Lower leg skin (tissue), 4 donors: Measurements from ENCODE around the gene PRM3. TPM values are rescaled to one million over a fixed set of nuclear protein-coding genes. Genes with fewer than 3 reads are reported as not detected.
"Not testable (repeated sequence)": the region's sequence is repeated elsewhere in the genome, so short reads cannot be mapped to it uniquely, and the experiment has no call there.

Experiments
- DNase-seq, 2 donors: peaks; one replicate each; pipeline ENCODE4 v3.0.0-alpha.2; 2019; ENCODE audit warnings: low spot score in 2 of 2
- H3K4me3 ChIP-seq: fragments of 200-600 bp; sonication (generic); 2 replicates; pipeline ENCODE4 v1.5.1; 2017; ENCODE audit warnings: mild to moderate bottlenecking, low read depth; ENCODE audit not compliant: poor library complexity, severe bottlenecking
- POLR2A ChIP-seq, 2 donors: fragments of 450-650 bp; IDR thresholded peaks; one replicate each; pipeline ENCODE4 v1.6.1; 2016 to 2017; ENCODE audit warnings: antibody characterized with exemption in 2 of 2, mild to moderate bottlenecking in 1 of 2, moderate library complexity in 1 of 2
- WGBS, 2 donors: methylation state at CpG; one replicate each; pipeline ENCODE4 v1.1.5; 2018; 5-methylcytosine and 5-hydroxymethylcytosine counted together
- intact Hi-C: fragments of 100-400 bp; cut with DNase I; formaldehyde crosslinking; loops from one replicate; pipeline ENCODE4 v1.15.0; 2023; ENCODE audit warnings: low total_unique reads
- total RNA-seq, 4 donors: library from RNA; depleted of rRNA; stranded (reverse); fragments of >200 nt; gene quantifications; one replicate each; pipeline ENCODE4 v1.1.0, GENCODE V29; 2016
- TF ChIP-seq, protein P1 (sequence below), 3 donors: fragments of 450-650 bp; IDR thresholded peaks; one replicate each; pipeline ENCODE4 v1.5.1; 2016; ENCODE audit warnings: antibody characterized with exemption in 3 of 3, mild to moderate bottlenecking in 3 of 3, moderate library complexity in 2 of 3

Gene PRM3
- total RNA-seq, 4 donors from 2014 or later, result not detected

- TF ChIP-seq, protein P1, sequence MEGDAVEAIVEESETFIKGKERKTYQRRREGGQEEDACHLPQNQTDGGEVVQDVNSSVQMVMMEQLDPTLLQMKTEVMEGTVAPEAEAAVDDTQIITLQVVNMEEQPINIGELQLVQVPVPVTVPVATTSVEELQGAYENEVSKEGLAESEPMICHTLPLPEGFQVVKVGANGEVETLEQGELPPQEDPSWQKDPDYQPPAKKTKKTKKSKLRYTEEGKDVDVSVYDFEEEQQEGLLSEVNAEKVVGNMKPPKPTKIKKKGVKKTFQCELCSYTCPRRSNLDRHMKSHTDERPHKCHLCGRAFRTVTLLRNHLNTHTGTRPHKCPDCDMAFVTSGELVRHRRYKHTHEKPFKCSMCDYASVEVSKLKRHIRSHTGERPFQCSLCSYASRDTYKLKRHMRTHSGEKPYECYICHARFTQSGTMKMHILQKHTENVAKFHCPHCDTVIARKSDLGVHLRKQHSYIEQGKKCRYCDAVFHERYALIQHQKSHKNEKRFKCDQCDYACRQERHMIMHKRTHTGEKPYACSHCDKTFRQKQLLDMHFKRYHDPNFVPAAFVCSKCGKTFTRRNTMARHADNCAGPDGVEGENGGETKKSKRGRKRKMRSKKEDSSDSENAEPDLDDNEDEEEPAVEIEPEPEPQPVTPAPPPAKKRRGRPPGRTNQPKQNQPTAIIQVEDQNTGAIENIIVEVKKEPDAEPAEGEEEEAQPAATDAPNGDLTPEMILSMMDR (IDR thresholded peaks at IDR 0.05), result no peak
- no peak for TF ChIP-seq POLR2A (IDR thresholded peaks at IDR 0.05)
- no peak for DNase-seq
- H3K4me3 ChIP-seq, result no peak overlapping the region
- WGBS, 2 donors, result 63 to 67% methylated on average over 4 of the region's 4 CpGs
- intact Hi-C loops, result no loop called here
These were observed 28.4 kb upstream of the PRM3 start for GRCh38 chr16:11301645-11302501.

DNA sequence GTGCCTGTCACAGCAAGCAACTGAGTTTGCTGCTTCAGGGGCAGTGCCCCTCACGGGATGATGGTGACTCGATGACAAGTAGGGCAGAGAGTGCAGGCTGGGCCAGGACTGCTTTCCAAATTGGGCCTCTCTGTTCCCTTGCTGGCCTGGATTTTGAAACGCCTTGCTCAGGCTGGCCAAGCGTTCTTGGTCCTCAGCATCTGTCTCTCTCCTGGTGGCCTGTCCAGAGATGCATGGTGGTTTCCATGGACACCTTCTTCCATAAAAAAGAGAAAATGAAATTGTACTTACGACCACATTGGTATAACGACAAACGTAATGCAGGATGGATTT is 27.1 kb upstream of the PRM3 start:
- no peak overlapping the region for H3K4me3 ChIP-seq
- no peak for DNase-seq
- intact Hi-C loops, result no loop called here
- WGBS, 2 donors, result 77 to 78% methylated on average over 7 of the region's 7 CpGs
- TF ChIP-seq POLR2A (IDR thresholded peaks at IDR 0.05), result no peak
- TF ChIP-seq, protein P1 (IDR thresholded peaks at IDR 0.05), result no peak

DNA sequence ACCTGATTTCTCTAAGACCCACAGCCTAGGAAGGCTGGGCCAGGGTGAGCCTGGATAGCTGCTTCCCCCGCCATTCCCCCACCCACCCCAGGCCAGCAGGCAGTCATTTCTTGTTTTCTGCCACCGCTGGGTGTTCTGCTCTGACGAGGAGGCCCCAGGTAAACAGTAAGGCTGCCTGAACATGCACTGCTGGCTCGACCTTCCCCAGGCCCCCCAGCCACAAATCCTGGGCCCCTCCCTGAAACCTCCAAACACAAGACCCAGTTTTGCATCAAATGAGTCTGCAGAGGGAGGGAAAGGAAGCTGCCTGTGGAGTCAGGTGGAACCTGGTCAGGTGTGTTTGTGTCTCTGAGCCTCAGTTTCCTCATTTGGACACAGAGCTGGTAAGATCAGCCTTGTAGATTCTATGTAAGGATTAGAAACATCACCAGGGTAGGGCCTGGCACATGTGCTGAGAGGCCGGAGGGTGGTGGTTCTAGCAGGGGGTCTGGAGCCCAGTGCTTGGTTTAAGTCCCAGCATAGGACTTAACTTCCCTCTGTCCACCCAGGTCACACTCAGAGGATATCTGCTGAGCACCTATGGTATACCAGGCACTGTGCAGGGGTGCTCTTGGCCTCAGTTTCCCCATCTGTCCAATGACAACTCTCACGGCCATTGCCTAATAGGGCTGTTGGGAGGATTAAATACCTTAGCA is 26.6 kb upstream of the PRM3 start:
- TF ChIP-seq, protein P1 (IDR thresholded peaks at IDR 0.05), result no peak
- TF ChIP-seq POLR2A (IDR thresholded peaks at IDR 0.05), result no peak
- intact Hi-C loops, result no loop called here

GRCh38 chr16:11298950-11299547 is 25.6 kb upstream of the PRM3 start:
- intact Hi-C loops, H3K4me3 ChIP-seq, DNase-seq: not testable (repeated sequence)
- 87 to 88% methylated on average over 13 of the region's 13 CpGs for WGBS, 2 donors

More for the DNA sequence above, 26.6 kb upstream of the PRM3 start:
- no peak for DNase-seq
- whole genome bisulfite sequencing, 2 donors, result 78 to 85% methylated on average over 6 of the region's 6 CpGs
- H3K4me3 ChIP-seq, result no peak overlapping the region

- DNase-seq, result no peak
- H3K4me3 ChIP-seq, result no peak overlapping the region
- TF ChIP-seq POLR2A (IDR thresholded peaks at IDR 0.05), result no peak
- TF ChIP-seq, protein P1 (IDR thresholded peaks at IDR 0.05), result no peak
- intact Hi-C loops, result no loop called here
- 92 to 93% methylated on average over 5 of the region's 5 CpGs for WGBS, 2 donors
These were observed 24.9 kb upstream of the PRM3 start for GRCh38 chr16:11298143-11298900.
